ENCODE measurements around the gene TNRC6A. TPM values are rescaled to one million over a fixed set of nuclear protein-coding genes. Genes with fewer than 3 reads are reported as not detected.
"Not testable (repeated sequence)": the region's sequence is repeated elsewhere in the genome, so short reads cannot be mapped to it uniquely, and the experiment has no call there.

The TNRC6A gene
- polyA plus RNA-seq, 10 donors: 22.5 to 54.9 (median 31.4) TPM

DNA sequence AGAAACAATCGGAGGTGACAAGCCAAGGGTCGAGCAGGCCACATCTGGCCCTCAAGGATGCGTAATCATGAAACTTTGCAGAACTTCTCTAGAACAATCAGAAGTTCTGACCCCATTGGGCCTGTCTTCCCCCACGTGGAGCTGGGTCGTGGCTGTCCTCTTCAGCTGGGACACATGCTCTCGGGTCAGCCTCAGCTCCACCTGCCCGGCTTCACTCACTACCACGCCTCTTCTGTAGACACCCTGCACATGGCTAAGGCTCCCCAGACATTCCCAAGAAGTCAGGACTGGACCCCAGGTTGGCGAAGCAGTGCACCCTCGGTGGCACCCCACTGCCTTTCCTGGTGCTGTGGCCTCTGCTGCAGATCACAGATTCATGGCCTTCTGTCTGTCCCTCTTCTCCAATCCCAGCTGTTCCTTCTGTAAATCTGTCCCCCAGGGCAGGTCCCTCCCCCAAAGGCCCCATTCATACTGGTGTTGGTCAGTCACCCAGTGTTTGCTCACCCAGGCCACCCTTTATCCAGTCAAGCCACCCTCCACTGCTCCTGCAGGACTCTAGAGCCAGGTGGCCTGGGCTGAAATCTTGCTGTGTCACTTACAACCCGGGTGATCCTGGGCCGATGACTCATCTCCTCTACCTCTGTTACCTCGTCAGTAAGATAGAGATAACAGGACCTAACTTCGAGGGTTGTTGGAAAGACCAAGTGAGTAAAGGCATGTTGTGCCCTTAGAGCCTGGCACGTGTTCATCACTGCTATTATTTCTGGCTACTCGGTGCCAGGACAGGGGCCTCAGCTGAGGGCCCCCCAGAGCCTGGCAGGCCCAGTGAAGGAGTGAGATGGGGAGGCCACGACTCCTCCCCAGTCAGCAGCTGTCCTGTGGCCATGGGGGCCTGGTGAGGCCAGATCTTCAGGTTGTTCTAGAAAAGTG, 114.9 kb downstream of the TNRC6A start:
- no peak for DNase-seq

DNA sequence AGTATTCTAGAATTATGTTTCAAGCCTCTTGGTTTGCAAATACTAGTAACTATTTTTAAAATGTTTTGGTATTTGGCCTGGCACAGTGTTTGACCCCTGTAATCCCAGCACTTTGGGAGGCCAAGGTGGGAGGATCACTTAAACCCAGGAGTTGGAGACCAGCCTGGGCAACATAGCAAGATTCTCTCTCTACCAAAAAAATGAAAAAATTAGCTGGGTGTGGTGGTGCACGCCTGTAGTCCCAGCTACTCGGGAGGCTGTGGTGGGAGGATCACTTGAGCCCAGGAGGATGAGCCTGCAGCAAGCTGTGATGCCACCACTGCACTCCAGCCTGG, 115.5 kb downstream of the TNRC6A start:
- DNase-seq: not testable (repeated sequence)

DNA sequence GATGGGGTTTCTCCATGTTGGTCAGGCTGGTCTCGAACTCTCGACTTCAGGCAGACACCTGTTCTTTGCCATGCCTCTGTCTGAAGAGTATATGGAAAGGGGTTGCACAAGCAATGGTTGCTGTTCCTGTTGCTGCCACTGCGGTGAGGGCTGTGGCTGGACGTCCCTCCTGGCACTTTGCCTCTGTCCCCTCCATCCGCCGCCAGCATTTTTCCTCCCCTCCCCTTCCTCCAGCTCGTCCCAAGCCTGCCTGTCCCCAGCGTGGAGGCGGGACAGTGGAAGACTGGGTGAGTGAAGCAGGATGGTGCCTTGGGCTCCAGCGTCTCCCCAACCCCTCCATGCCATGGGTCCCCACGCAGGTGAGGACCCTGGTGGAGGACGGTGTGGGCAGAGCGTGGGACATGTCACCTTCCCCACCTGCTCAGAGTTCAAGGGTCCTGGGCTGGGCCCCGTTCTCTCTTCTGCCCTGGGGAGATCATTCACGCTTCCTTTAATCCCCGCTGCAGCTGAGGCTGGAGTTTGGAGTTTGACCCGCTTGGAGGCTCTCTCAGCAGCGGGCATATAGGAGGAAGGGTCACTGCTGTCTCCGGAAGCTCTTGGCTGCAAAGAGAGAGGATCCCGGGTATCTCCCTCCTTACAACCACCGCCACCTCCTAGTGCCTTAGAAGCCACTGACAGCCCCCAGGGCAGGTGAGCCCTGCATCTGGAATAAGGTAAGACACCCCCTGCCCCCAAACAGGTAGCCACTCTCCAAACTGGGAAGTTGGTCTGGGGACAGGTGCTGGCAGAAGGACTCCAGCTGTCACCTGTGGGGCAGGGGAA, 116.5 kb downstream of the TNRC6A start, which contains the start of gene SLC5A11:
TSS of gene SLC5A11 (plus strand) at position 238 of the 822 bp plus-strand sequence. CDS start 12,681 bp downstream, outside the sequence.
- DNase-seq: no peak

DNA sequence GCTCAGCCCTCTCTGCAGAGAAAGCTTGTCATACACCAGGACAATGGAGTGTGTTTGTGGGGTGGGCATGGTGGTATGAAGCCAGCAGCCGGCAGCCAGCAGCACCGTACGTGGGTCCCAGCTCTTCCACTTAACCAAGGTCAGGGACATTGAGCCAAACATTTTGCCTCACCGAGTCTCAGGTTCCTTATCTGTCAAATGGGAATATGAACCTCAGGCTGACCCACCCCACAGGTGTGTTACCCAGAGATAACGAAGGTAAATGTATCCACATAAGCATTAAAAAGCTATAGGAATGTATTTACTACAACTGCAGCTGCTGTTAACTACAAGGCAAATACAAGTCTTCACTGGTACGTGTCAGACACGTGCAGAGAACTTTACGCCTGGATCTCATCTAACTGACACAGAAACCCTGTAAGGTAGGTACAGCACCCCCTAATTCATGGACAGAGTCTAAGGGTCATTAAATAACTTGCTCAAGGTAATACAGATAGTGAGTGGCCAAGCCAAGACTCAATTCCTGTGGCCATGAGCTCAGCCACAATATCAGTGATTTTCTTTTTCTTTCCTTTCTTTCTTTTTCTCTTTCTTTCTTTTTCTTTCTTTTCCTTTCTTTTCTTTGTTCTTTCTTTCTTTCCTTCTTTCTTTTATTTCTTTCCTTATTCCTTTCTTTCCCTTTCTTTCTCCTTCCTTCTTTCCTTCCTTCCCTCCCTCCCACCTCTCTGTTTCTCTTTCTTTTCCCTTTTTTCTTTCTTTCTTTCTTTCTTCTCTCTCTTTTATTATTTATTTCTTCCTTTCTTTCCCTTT, 117.3 kb downstream of the TNRC6A start:
- DNase-seq: no peak

DNA sequence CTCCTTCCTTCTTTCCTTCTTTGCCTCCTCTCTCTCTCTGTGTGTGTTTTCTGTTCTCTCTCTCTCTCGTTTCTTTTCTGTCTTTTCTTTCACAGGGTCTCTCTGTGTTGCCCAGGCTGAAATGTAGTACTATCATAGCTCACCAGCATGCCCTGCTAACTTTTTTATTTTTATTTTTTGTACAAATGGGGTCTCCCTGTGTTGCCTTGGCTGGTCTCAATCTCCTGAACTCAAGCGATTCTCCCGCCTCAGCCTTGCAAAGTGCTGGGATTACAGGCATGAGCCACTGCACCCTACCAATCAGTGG, 117.9 kb downstream of the TNRC6A start:
- DNase-seq: no peak

DNA sequence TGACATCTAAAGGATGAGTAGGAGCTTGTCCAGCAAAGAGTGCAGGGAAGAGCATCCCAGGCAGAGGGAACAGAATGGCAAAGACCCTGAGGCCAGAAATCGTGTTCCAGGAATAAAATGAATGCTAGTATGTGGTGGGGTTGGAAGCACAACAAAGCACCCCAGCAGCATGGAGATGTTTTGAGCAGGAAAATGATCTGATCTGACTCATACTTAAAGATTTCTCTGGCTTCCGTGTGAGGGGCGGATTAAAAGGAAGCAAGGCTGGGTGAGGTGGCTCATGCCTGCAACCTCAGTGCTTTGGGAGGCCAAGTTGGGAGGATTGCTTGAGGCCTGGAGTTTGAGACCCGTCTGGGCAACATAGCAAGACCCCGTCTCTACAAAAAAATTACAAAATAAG, 118.6 kb downstream of the TNRC6A start:
- peak in 1 of 3 donors; percentile 22 for DNase-seq

DNA sequence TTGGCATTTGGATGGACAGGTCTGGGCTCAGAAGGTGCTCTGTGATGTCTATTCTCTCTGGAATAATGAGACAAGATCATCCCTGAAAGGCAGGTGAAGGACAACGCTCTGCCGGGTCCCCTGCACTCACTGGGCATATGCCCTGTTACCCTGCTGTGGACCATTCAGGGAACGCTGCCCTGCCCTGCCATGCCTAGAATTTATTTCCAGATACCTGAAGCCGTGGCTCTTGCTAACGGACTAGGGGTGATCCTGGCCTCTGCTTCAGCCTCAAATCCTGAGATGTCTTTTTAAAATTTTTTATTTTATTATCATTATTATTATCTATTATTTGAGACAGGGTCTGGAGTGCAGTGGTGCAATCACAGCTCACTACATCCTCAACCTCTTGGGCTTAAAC, 120.2 kb downstream of the TNRC6A start:
- no peak for DNase-seq

DNA sequence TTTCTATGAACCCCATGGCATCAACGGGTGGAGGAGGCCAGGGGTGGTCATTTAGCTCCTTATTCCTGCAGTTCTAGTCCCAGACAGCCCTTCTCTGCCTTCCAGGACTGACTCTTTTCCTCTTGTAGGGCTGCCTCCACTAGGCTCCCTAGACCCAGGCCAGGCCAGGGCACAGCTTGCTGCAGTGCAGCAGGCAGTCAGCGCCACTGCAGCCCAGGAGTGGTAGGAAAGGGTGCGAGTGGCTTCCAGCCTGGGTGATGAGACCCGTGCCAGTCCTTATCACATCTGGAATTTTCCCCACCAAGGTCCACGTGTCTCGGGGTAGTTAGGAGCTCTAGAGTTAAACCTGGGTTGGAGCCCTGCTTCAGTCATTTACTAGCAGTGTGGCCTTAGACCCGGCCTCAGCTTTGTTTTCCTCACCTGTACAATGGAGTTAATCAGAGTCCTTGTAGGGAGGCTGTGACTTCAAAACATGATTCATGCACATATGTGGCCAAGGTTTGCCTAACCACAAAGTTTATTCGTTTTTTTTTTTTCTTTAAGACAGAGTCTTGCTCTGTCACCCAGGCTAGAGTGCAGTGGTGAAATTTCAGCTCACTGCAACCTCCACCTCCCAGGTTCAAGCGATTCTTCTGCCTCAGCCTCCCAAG, 121.0 kb downstream of the TNRC6A start:
- DNase-seq: no peak

DNA sequence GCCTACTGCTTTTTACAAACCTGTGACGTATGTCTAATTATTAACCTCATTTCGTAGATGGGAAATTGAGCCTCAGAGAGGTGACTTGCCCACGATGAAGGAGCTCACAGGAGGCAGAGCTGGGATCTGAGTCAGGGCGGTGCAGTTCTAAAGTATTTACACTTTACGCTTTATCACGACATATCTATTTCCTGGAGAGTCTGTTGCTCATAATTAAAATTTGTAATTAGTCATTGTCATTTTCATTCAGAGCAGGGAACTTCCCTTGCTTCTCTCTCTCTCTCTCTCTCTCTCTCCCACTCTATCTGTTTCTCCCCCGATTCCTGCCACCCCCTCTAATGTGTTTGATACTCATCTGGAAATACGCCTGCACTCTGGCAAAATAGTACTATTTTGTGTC, 122.2 kb downstream of the TNRC6A start:
- no peak for DNase-seq

DNA sequence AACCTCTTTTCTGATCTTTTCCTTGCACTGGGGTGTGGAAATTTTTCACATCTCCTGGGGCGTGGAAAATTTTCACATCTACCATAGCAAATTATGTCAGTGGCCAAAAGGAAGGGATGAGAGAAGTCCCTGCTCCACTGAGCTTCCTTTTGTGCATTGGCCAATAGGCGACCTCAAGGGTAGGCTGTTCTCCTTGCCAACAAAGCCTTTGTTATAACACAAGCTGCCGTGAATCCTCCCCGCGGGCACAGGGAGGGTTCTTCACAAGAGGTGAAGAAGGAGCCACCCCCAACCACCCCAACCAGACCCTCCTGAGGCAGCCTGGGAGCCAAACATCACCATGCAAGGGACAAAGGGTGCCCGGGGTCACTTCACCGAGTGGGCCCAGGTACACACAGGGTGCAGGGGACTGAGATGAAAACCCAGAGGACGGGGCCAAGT, 122.8 kb downstream of the TNRC6A start:
- no peak for DNase-seq

DNA sequence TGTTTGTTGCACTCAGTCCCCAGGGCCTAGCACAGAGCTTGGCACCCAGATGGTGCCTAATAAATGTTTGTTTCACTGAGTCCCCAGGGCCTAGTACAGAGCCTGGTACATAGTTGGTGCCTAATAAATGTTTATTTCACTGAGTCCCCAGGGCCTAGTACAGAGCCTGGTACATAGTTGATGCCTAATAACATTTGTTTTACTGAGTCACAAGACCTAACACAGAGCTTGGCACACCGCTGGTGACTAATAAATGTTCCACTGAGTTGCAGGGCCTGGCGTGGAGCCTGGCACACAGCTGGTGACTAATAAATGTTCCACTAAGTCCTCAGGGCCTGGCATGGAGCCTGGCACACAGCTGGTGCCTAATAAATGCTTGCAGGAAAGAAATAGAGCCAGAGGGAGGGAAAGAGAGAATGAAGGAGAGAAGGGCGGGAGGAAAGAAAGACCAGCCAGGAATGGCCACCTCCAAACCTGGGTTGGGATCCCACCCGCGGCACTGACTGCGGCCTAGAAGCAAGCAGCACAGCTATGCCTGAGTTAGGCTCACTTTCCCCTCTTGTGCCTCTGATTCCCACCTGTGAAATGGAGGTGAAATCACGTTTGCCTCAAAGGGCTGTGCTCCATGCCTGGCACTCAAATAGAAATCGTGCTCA, 123.8 kb downstream of the TNRC6A start:
- DNase-seq: no peak

DNA sequence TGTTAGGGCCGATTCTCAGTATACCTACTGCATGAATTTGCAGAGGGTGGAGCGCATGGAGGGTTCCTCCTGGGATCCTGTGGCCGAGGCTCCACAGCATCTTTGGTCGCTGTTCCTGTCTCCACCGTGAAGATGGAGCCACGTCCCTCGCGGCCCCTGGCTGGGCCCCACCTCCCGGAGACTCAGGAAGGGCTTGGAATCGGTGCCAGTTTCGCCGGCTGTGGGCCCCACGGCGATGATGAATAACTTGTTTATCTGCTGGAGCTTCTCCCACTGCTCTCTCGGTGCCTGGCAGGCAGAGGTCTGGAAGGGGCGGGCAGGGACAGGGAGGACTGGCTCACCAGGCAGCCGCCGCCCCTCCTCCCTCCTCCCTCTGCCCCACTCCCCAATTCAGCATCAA, 124.4 kb downstream of the TNRC6A start:
- DNase-seq: peak in 1 of 3 donors; percentile 26

DNA sequence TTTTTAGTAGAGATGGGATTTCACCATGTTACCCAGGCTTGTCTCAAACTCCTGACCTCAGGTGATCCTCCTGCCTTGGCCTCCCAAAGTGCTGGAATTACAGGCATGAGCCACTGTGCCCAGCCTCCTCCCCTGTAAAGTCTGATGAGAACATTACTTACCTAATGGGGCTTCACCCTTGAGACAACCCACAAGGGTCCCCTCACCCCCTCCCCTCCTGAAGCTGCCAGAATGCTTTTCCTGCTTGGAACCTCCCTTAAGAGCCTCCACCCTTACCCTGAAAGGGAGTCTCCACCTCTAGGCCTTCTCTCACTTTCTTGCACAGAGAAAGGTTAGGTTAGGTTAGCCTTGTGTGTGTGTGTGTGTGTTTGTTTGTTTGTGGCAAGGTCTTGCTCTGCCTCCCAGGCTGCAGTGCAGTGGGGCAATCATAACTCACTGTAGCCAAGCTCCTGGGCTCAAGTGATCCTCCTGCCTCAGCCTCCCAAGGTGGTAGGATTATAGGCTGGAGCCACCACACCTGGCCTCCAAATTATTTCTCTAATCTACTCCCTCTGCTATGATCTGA, 125.2 kb downstream of the TNRC6A start:
- no peak for DNase-seq

DNA sequence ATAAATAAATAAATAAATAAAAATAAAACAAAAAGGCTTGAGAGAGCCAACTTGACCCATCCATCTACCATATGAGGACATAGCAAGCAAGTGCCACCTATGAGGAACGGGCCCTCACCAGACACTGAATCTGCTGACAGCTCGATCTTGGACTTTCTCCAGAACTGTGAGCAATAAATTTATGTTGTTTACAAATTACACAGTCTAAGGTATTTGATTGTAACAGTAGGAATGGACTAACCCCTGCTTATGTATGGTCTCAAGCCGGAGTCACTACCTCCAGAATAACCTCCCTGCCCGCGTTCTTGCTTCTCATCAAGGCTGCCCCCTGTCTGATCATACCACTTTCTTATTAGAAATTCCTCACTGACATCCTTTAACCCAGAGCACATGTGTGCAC, 126.2 kb downstream of the TNRC6A start:
- no peak for DNase-seq

DNA sequence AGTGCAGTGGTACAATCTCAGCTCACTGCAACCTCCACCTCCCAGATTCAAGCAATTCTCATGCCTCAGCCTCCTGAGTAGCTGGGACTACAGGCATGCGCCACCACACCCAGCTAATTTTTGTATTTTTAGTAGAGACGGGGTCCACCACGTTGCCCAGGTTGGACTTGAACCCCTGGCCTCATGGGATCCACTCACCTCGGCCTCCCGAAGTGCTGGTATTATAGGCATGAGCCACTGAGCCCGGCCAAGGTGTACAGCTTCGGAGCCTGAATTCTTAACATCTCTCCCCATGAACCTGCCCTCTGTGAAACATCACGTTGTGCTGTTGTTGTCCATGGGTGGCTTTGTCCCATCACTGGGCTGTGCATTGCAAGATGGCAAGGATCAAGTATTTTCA, 127.4 kb downstream of the TNRC6A start:
- not testable (repeated sequence) for DNase-seq

DNA sequence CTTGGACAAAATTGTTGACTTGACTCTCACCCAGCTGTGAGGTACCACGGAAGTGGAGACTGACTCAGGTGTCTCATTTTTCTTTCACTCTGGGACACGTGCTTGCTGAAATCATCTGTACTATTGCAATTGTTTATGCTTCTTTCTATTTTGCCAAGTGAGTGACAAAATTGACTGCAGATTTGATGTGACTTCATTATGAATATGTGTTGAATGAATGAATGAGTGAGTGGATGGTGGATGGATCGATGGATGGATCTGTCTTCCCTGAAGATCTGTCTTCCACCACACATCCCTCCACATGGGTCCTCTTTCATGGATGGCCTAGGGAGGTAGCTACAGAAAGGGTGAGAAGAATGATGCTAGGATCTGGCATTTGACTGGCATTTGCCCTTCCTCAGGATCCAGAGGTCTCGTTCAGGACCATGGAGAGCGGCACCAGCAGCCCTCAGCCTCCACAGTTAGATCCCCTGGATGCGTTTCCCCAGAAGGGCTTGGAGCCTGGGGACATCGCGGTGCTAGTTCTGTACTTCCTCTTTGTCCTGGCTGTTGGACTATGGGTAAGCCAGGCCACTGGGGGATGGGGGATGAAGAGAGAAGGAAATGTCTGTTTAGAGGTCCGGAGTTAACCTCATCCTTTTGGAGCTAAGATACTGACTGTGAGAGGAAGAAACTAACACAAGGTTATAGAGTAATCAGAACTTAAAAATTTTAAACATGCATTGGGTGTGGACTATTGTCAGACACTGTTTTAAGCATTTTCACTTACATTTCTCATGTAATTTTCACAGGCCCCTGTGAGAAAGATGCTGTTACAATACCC, 129.0 kb downstream of the TNRC6A start:
- DNase-seq: peak; percentile 30 to 72 (median 46)

DNA sequence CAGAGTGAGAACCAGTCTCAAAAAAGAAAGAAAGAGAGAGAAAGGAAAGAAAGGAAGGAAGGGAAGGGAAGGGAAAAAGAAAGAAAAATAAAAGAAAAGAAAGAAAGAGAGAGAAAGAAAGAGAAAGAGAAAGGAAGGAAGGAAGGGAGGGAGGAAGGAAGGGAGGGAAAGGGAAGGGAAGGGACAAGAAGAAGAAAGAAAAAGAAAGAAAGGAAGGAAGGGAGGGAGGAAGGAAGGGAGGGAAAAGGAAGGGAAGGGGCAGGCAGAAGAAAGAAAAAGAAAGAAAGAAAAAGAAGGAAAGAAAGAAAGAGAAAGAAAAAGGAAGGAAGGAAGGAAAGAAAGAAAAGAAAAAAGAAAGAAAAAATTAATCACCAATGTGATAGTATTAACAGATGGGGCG, 132.0 kb downstream of the TNRC6A start:
- DNase-seq: no peak

DNA sequence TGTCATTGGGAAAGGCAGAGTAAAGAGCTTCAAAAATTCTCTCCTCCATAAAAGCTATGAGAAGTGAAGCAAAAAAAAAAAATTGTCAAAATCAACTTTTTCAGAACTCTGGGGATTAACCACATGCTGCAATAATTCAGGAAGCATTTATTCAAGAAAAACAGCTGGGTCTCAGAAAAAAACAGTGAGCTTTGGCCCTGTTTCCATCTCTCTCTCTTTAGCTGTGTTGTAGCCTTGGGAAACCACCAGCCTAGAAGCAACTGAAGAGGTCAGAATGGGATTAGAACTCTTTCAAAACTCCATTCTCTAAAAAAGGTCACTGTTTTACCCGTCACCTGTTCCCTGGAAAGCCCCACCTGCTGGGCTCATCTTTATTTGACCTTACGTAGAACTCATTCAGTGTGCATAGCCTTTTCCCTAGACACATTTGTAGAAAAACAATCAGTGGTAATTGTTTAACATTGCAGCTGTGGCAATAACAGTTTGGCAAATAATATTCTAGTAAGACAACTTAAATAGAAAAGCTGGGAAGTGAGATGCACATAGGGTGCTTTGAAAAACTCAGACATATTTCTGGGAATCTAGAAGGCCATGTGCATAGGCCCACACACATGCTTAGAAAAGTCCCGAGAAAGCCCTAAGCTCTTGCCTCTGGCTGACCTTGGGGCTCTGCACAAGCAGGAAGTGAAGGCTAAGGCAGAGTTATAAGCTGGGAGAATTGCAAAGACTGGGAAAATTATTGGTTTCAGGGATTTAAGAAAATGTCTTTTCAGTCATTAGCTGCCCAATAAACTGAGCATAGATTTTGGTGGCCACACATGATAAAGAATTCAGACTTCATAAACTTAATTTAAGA, 134.4 kb downstream of the TNRC6A start:
- no peak for DNase-seq

DNA sequence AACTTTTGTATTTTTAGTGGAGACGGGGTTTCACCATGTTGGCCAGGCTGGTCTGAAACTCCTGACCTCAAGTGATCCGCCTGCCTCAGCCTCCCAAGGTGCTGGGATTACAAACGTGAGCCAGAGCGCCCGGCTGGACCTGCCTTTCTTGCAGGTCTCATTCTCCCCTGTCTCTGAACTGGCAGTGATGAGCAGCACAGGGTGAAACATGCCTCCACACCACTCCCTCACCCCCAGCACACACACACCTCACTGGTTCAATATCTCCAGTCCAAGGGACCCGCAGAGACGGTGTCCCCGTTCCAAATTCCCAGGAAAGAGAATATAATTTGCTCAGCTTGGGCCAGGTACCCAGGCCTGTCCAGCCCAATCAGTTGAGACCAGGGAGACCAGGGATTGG, 139.6 kb downstream of the TNRC6A start:
- DNase-seq: no peak

All from muscle of back (tissue), 11 donors.